DMS153 treated with DMSO at 0.1 percent for 48 hours (cell line): Measurements from ENCODE around the gene DAND5.

Experiments used
- DNase-seq: peaks from one replicate; lab custom pipeline; 2025; ENCODE audit not compliant: unreplicated experiment; lab: John Stamatoyannopoulos, UW

The DAND5 gene, protein sequence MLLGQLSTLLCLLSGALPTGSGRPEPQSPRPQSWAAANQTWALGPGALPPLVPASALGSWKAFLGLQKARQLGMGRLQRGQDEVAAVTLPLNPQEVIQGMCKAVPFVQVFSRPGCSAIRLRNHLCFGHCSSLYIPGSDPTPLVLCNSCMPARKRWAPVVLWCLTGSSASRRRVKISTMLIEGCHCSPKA

DNA sequence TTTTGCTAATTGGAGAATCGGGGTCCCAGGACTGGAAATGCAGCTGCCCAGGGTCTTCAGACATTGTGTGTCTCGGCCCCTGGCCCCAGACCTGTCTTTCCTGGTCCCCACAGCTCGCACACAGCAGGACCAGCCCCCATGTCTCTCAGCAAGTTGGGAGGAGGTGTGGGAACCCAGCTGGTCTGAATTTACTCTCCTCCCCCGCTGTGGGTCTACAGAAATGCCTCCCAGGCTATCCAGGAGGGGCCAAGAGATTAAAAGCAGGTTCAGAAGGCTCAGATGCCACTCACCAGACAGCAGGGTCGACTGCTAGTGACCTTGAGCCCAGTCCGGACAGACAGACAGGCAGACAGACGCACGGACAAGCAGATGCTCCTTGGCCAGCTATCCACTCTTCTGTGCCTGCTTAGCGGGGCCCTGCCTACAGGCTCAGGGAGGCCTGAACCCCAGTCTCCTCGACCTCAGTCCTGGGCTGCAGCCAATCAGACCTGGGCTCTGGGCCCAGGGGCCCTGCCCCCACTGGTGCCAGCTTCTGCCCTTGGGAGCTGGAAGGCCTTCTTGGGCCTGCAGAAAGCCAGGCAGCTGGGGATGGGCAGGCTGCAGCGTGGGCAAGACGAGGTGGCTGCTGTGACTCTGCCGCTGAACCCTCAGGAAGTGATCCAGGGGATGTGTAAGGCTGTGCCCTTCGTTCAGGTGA, at the start of gene DAND5:
Gene DAND5 (plus strand): TSS at position 285 of the 697 bp plus-strand sequence. CDS start 85 bp downstream, at position 370.
- DNase-seq, result no peak

DNA sequence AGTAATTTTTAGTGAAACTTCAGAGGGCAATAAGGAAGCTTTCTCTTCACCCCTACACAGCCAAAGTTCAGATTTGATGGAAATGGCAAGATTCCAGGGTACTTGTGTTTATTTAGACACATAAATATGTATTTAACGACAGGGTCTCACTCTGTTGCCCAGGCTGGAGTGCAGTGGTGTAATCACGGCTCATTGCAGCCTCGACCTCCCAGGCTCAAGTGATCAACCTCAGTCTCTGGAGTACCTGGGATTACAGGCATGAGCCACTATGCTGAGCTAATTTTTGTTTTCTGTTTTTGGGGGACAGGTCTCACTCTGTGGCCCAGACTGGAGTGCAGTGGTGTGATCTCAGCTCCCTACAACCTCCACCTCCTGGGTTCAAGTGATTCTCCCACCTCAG, 48.3 kb upstream of the DAND5 start:
- DNase-seq, result no peak

DNA sequence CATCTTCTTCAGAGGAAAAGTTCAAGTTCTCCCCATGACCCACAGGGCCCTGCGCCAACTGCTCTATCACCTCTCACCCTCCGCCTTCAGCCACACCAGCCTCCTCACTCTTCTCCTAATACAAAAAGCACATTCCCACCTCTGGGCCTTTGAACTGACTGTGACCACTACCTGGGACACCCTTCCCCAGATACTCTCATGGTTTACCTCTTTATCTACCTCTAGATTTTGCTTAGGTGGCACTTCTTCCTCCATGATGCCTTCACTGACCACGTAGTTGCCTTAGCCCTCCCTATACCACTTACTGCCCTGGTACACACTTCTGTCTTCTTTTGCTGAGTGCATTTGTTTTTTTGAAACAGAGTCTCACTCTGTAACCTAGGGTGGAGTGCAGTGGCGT, 46.4 kb upstream of the DAND5 start:
- no peak for DNase-seq

- no peak for DNase-seq
These were observed 44.6 kb upstream of the DAND5 start for GRCh38 chr19:12924621-12925310.

DNA sequence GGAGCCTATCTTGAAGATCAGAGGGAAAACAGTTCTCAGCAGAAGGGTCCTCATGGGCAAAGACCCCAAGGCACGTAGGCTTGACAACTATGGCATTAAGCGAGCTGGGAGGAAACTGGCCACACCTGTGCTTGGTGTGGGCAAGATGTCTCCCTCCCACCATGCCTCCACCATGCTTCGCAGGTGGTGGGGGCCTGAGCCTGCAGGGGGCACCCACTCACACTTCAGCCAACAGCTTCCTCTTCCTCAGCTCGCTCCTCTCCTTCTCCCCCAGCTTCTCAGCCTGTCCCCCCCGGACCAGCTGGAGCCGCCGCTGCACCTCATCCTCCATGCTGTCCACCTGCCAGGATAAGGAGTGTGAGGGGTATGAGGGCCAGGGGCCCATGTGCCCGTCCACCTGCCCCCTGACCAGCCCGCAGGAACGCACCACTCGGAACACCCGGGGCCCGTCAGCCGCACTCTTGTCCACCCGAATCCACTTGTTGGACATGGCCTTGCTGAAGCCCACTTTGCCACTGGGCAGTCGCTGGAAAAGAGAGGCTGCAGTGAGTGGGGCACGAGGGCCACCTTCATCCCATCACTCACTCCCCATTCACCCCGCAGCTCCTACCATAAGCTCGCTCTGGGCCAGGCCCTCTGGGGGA, 39.3 kb upstream of the DAND5 start:
- no peak for DNase-seq

GRCh38 chr19:12932392-12933286, 36.7 kb upstream of the DAND5 start:
- DNase-seq, result no peak

DNA sequence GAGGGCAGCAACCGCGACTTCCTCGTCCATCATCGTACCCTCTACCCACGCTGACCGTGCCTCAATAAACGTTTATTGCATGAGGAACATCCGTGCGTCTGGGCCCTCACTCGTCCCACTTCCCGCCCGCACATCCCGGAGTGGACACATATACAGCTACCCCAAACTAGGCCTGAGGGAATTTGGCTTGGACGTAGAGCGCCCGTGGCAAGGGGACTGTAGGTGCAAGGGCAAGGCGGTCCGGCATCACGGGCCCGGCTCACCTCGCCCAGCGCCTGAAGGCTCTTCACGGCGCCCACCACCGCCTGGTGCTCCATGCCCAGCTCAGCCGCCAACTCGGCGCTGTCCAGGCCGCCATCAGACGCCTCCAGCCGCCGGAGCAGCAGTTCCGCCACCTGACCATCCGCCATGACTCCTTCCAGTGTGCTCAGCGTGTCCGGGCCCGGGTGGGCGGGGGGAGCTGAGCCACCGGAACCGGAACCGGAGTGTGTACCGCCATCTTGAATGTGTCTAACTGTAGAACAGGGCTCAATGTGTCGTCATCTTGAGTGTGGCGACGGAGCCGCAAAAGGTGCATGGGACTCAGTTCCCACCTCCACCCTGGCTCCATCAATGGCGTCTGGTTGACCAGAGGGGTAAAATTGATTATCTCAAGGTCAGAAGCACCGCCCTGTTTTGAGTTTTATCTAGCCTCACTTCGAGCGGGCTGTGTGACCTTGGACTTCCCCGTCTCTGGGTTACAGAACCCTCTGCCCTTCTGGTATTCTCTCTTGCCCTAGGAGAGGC, 35.9 kb upstream of the DAND5 start, which contains the start of gene FARSA:
Gene FARSA (minus strand): TSS at position 425 of the 786 bp plus-strand sequence. CDS start 15 bp downstream, at position 410.
- DNase-seq, result peak; percentile 87

DNA sequence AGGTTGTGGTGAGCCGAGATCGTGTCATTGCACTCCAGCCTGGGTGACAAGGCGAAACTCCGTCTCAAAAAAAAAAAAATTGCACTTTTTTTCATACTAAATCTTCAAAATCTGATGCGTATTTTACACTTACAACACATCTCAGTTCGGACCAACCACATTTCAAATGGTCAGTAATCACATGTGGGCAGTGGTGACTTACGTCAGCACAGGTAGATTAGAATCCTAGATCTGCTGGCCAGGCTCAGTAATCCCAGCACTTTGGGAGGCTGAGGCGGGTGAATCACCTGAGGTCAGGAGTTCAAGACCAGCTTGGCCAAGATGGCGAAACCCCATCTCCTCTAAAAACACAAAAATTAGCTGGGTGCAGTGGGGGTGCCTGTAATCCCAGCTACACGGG, 34.3 kb upstream of the DAND5 start:
- DNase-seq, result no peak

DNA sequence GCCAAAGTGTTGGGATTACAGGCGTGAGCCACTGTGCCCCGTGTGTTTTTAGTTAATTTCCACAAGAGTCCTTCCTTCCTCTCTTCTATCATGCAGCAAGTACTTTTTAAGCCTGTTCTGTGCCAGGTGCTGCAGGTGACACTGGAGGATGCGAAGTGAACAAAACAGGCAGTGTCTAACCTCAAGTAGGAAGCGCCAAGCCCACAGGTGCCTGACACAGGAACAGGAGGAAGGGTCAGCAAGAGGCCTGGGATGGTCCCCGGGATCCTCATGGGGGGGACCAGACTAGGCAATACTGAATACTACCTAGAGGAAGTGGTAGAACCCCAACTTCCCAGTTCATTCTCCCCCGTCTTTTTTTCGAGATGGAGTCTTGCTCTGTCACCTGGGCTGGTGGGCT, 32.8 kb upstream of the DAND5 start:
- DNase-seq, result peak; percentile 26

- DNase-seq, result peak; percentile 52
These were observed 32.1 kb upstream of the DAND5 start for GRCh38 chr19:12937093-12937926.

DNA sequence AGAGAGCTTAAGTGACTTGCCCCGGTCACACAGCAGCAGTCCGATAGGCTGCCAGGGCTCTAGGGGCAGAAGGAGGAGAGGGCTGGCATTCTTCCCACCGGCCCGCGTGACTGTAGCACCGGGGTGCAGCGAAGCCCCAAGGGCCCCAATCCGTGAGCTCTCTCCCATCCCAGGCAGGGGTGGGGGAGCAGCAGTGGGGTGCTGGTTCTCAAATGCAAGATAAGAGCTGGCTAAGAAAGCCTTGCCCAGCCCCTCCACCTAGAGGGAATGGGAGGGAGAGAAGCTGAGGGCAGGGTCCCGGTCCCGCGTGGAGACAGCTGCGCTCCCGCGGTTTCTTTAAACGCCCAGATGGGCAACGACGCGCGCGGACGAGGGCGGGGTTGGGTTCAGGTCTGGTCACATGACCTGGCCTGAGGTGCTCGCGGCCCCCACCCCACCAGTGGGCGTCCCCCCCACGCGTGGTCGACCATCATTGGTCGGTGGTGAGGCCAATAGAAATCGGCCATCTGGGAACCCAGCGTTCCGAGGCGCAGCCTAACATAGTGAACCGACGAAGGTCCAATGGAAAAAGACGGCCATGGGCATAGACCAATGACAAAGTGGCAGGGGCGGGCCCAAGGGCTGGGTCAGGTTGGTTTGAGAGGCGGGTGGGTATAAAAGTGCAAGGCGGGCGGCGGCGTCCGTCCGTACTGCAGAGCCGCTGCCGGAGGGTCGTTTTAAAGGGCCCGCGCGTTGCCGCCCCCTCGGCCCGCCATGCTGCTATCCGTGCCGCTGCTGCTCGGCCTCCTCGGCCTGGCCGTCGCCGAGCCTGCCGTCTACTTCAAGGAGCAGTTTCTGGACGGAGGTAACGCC, 31.2 kb upstream of the DAND5 start, which contains the start of gene CALR:
Gene CALR (plus strand): TSS at position 683 of the 852 bp plus-strand sequence. CDS start 71 bp downstream, at position 754.
- DNase-seq, result peak; percentile 97

DNA sequence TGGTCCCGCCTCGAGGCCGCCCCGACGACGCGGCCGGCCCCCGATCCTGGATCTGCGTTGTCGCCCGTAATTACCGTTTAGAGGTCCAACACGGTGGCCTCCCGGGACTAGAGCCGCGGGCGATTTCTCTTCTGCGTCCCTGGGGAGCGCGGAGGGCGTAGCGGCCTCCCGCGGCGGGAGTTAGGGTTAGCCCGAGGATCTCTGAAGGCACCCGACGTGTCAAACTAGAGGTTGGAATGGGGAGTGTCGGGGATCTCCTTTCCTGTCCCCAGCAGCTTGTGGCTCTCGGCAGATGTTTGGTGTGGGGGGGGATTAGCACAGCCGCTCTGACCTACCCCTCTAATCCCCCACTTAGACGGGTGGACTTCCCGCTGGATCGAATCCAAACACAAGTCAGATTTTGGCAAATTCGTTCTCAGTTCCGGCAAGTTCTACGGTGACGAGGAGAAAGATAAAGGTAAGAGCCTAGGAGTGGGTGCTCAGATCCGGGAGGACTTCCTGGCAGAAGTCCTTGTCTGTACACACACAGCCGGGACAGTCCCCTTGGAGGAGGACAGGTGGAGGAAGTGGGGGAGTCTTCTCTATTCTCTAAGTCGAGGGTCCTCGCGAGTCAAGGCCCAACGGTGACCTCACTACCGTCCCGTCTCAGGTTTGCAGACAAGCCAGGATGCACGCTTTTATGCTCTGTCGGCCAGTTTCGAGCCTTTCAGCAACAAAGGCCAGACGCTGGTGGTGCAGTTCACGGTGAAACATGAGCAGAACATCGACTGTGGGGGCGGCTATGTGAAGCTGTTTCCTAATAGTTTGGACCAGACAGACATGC, 30.4 kb upstream of the DAND5 start:
- no peak for DNase-seq

- DNase-seq, result no peak
These were observed 29.4 kb upstream of the DAND5 start for GRCh38 chr19:12939975-12940423.

DNA sequence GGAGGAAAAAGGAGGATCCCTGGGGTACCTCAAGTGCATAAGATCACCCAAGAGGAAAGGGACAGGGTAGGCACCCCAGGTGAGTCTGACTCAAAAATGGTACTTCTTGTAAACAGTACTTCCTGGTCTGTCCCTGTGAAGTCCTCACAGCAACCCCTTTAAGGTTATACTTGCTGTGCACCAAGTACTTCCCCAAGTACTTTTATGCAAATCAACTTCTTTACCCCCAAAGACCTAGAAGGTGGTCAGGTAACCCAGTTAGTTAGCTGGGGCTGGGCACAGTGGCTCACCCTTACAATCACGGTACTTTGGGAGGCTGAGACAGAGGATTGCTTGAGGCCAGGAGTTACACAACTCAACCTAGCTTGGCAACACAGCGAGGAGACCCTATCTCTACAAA, 28.5 kb upstream of the DAND5 start:
- no peak for DNase-seq

DNA sequence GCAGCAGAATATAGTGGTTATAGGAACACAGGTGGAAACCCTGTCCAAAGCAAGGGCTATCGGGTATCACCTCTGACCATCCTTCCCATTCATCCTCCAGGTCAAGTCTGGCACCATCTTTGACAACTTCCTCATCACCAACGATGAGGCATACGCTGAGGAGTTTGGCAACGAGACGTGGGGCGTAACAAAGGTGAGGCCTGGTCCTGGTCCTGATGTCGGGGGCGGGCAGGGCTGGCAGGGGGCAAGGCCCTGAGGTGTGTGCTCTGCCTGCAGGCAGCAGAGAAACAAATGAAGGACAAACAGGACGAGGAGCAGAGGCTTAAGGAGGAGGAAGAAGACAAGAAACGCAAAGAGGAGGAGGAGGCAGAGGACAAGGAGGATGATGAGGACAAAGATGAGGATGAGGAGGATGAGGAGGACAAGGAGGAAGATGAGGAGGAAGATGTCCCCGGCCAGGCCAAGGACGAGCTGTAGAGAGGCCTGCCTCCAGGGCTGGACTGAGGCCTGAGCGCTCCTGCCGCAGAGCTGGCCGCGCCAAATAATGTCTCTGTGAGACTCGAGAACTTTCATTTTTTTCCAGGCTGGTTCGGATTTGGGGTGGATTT, 25.8 kb upstream of the DAND5 start:
- no peak for DNase-seq

GRCh38 chr19:12944104-12944674, 25.2 kb upstream of the DAND5 start:
- no peak for DNase-seq
